ENCODE data around the gene STK24. TPM values are rescaled to one million over a fixed set of nuclear protein-coding genes. Genes with fewer than 3 reads are reported as not detected.

STK24 gene
- polyA plus RNA-seq, 1 of the 3 experiments (the other 2 are of a cell fraction): 30.5 TPM

GRCh38 chr13:98537740-98538139, 39.2 kb downstream of the STK24 start:
- no peaks in the 10 kb centered on the region for H3K9me3 ChIP-seq
- no peaks in the 10 kb centered on the region for H3F3A ChIP-seq (replicated peaks; ENCODE audit: insufficient read depth)
- TF ChIP-seq MXI1 (IDR thresholded peaks at IDR 0.05; ENCODE audit: low read depth, low read length): no peak
- TF ChIP-seq IRF3 (IDR thresholded peaks at IDR 0.05; ENCODE audit: low read depth, low read length): no peak
- TF ChIP-seq TEAD4 (IDR thresholded peaks at IDR 0.05; ENCODE audit: borderline replicate concordance, insufficient read depth): no peak
- TF ChIP-seq CHD2 (IDR thresholded peaks at IDR 0.05; ENCODE audit: low read length, partially characterized antibody): no peak
- peaks cover 0 to 6% of the 10 kb centered on the region in 2 experiments for H3K36me3 ChIP-seq (replicated peaks in 1 of 2; ENCODE audit: control insufficient read depth in 1 of 2, insufficient read depth in 2 of 2, low read length in 1 of 2)
- H3K79me2 ChIP-seq (ENCODE audit: insufficient read depth): peaks cover 99% of the 10 kb centered on the region
- H4K20me1 ChIP-seq (ENCODE audit: insufficient read depth): peaks cover 94% of the 10 kb centered on the region
- 95% methylated on average over 4 of the region's 6 CpGs for WGBS (ENCODE audit: low lambda C conversion rate)
- H2AFZ ChIP-seq (ENCODE audit: low read depth): no peak overlapping the region
- no peaks in the 10 kb centered on the region for H3K9me2 ChIP-seq
- peaks cover 0 to 50% of the 10 kb centered on the region in 2 experiments; a peak in 3 of 4 replicates for H3K4me1 ChIP-seq (ENCODE audit: control insufficient read depth in 1 of 2, insufficient read depth in 2 of 2, low read depth in 1 of 2, low read length in 1 of 2)
- no peak overlapping the region; a peak in 1 of 4 replicates for H3K27ac ChIP-seq (ENCODE audit: low read depth in 2 of 2, low read length in 1 of 2)
- H3K4me2 ChIP-seq: no peak overlapping the region
- CTCF ChIA-PET: interaction anchor here (0.9 to 1.0 kb wide), 2 partner anchors 28 to 92 kb away, joined by 3 read pairs; no protein-coding TSS in a partner anchor
- DNase-seq: no peak
- POLR2A ChIA-PET: no interaction called here
- no peaks in the 10 kb centered on the region for H3K27me3 ChIP-seq (ENCODE audit: insufficient read depth)
- no peak overlapping the region for H3K9ac ChIP-seq
- H3K4me3 ChIP-seq (ENCODE audit: low read depth in 2 of 2, low read length in 1 of 2): no peak overlapping the region

- Histone ChIP-seq H2AFZ (ENCODE audit: low read depth) (no peak overlapping the region), H3K27ac (ENCODE audit: low read depth in 2 of 2, low read length in 1 of 2) (no peak overlapping the region; a peak in 1 of 4 replicates), H3K9me3 (no peaks in the 10 kb centered on the region), H3K27me3 (ENCODE audit: insufficient read depth) (no peaks in the 10 kb centered on the region), H3K4me2 (no peak overlapping the region), H3F3A (replicated peaks; ENCODE audit: insufficient read depth) (no peaks in the 10 kb centered on the region), H3K9me2 (no peaks in the 10 kb centered on the region), H3K79me2 (ENCODE audit: insufficient read depth) (peaks cover 99% of the 10 kb centered on the region), H3K9ac (no peak overlapping the region), H4K20me1 (ENCODE audit: insufficient read depth) (peaks cover 94% of the 10 kb centered on the region), H3K4me3 (ENCODE audit: low read depth in 2 of 2, low read length in 1 of 2) (no peak overlapping the region), H3K4me1 (ENCODE audit: control insufficient read depth in 1 of 2, insufficient read depth in 2 of 2, low read depth in 1 of 2, low read length in 1 of 2) (peaks cover 0 to 46% of the 10 kb centered on the region in 2 experiments; a peak in 3 of 4 replicates), H3K36me3 (replicated peaks in 1 of 2; ENCODE audit: control insufficient read depth in 1 of 2, insufficient read depth in 2 of 2, low read length in 1 of 2) (peaks cover 0 to 6% of the 10 kb centered on the region in 2 experiments)
- 93% methylated on average over 10 of the region's 14 CpGs for WGBS (ENCODE audit: low lambda C conversion rate)
- POLR2A ChIA-PET: no interaction called here
- no peak for TF ChIP-seq JUND (IDR thresholded peaks at IDR 0.05)
- TF ChIP-seq YY1 (IDR thresholded peaks at IDR 0.05; ENCODE audit: low read depth): no peak
- no peak for TF ChIP-seq NRF1 (IDR thresholded peaks at IDR 0.05; ENCODE audit: low read depth, low read length)
- TF ChIP-seq RAD21 (IDR thresholded peaks at IDR 0.05; ENCODE audit: low read length): no peak
- TF ChIP-seq SMC3 (IDR thresholded peaks at IDR 0.05; ENCODE audit: low read depth, low read length): no peak
- TF ChIP-seq FOXM1 (IDR thresholded peaks at IDR 0.05; ENCODE audit: low read depth): no peak
- TF ChIP-seq CHD2 (IDR thresholded peaks at IDR 0.05; ENCODE audit: low read length, partially characterized antibody): no peak
- no peak for TF ChIP-seq TCF12 (IDR thresholded peaks at IDR 0.05)
- TF ChIP-seq, protein P1, sequence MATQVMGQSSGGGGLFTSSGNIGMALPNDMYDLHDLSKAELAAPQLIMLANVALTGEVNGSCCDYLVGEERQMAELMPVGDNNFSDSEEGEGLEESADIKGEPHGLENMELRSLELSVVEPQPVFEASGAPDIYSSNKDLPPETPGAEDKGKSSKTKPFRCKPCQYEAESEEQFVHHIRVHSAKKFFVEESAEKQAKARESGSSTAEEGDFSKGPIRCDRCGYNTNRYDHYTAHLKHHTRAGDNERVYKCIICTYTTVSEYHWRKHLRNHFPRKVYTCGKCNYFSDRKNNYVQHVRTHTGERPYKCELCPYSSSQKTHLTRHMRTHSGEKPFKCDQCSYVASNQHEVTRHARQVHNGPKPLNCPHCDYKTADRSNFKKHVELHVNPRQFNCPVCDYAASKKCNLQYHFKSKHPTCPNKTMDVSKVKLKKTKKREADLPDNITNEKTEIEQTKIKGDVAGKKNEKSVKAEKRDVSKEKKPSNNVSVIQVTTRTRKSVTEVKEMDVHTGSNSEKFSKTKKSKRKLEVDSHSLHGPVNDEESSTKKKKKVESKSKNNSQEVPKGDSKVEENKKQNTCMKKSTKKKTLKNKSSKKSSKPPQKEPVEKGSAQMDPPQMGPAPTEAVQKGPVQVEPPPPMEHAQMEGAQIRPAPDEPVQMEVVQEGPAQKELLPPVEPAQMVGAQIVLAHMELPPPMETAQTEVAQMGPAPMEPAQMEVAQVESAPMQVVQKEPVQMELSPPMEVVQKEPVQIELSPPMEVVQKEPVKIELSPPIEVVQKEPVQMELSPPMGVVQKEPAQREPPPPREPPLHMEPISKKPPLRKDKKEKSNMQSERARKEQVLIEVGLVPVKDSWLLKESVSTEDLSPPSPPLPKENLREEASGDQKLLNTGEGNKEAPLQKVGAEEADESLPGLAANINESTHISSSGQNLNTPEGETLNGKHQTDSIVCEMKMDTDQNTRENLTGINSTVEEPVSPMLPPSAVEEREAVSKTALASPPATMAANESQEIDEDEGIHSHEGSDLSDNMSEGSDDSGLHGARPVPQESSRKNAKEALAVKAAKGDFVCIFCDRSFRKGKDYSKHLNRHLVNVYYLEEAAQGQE (IDR thresholded peaks at IDR 0.05; ENCODE audit: low read depth, low read length): no peak
- TF ChIP-seq ZBTB33 (IDR thresholded peaks at IDR 0.05; ENCODE audit: borderline replicate concordance, low read depth): no peak
- TF ChIP-seq ELF1 (IDR thresholded peaks at IDR 0.05): no peak
- TF ChIP-seq GATA2 (CRISPR knock-in tag; IDR thresholded peaks at IDR 0.05): no peak
- no peak for TF ChIP-seq TAF1 (IDR thresholded peaks at IDR 0.05; ENCODE audit: borderline replicate concordance, low read depth, low read length)
- TF ChIP-seq IRF3 (IDR thresholded peaks at IDR 0.05; ENCODE audit: low read depth, low read length): no peak
- TF ChIP-seq MAX (IDR thresholded peaks at IDR 0.05; ENCODE audit: low read depth): no peak
- CTCF ChIA-PET: interaction anchor here (0.9 to 1.0 kb wide), 2 partner anchors 28 to 92 kb away, joined by 3 read pairs; no protein-coding TSS in a partner anchor
- DNase-seq: no peak
Measured at GRCh38 chr13:98537306-98537705, 39.6 kb downstream of the STK24 start.
